Left renal cortex interstitium (tissue), 4 donors: Measurements from ENCODE around the gene RUSC2. TPM values are rescaled to one million over a fixed set of nuclear protein-coding genes. Genes with fewer than 3 reads are reported as not detected.
"Not testable (repeated sequence)": the region's sequence is repeated elsewhere in the genome, so short reads cannot be mapped to it uniquely, and the experiment has no call there.

Experiments used
- DNase-seq, 4 donors: peaks; one replicate each; pipeline ENCODE4 v3.0.0-alpha.2; 2013; ENCODE audit warnings: low read depth in 4 of 4, low spot score in 2 of 4, missing footprints in 1 of 4
- polyA plus RNA-seq, 4 donors: library from polyadenylated mRNA; unstranded; fragments of 120-200 nt; gene quantifications; one replicate each; pipeline ENCODE4 v1.2.1, GENCODE V29; 2013; ENCODE audit not compliant: insufficient read length in 4 of 4

The RUSC2 gene
- polyA plus RNA-seq, 4 donors = 17.3 to 21.7 (median 19.7) TPM

DNA sequence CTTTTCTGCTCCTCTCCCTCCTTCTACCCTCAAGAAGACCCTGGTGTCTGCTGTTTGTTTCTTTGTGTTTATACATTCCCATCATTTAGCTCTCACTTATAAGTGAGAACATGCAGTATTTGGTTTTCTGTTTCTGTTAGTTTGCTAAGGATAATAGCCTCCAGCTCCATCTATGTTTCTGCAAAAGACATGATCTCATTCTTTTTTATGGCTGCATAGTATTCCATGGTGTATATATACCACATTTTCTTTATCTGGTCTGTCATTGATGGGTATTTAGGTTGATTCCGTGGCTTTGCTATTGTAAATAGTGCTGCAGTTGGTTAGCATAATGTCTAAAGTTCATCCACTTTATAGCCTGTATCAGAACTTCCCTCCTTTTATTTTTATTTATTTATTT, 3.2 kb downstream of the RUSC2 start:
- DNase-seq = not testable (repeated sequence)

DNA sequence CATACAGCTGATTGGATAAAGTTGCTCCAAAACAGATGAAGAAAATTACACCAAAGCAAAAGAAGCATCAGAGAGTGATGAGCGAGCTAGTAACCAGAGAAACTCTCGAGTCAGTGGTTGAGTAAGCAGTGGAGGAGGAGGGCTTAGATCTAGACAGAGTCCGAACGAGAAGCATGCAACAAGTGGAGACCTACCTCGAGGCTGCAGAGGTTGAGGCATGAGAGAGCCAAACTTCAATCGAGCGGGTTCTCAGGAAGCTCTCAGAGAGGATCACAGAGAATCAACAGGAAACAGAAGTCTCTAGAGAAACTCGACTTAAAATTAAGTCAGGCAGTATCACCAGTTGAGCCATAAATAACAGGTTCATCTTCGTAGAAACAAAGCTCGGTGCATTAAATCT, 6.1 kb downstream of the RUSC2 start:
- no peak for DNase-seq

DNA sequence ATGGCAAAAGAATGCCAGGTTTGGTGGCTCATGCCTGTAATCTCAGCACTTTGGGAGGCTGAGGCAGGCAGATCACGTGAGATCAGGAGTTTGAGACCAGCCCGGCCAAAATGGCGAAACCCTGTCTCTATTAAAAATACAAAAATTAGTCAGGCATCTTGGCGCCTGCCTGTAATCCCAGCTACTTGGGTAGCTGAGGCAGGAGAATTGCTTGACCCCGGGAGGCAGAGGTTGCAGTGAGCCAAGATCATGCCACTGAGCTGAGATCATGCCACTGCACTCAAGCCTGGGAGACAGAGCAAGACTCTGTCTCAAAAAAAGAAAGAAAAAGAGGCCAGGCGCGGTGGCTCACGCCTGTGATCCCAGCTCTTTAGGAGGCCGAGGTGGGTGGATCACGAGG, 8.3 kb downstream of the RUSC2 start:
- not testable (repeated sequence) for DNase-seq

DNA sequence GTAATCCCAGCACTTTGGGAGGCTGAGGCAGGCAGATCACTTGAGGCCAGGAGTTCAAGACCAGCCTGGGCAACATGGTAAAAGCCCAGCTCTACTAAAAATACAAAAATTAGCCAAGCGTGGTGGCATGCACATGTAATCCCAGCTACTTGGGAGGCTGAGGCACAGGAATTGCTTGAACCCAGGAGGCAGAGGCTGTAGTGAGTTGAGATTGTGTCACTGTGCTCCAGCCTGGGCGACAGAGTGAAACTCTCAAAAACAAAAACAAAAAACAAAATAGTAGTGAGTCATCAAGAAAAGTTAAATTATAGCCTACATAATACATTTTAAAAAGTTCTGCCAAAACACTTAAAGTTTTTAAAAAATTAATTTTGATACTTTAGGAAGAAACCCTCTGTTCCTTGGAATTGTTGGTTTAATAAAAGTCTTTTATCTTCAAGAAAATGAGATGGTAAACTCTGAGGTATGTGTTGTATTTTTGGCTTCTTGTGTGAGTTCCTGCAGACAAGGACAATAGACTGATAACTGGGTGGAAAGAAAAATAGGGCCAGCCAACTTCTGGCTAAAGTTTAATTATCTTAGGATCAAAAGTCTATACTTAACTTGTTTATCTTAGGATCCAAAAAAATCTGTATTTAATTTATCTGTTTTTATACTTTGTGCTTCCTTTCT, 9.3 kb downstream of the RUSC2 start:
- DNase-seq = no peak

DNA sequence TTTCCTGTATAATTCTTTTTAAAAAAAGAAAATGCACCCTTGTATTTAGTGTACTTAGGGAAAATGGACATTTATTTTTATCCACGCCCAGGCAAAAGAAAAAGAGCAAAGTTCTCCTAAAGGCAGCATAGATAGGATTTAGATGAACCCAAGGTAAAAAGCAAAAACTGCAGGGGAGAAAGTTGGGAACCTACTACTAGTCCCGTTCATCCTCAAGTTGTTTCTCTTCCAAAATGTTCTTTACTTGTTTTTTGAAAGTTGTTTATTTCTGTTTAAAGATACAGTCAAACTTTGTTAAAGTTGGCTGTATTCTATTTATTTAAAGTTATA, 9.8 kb downstream of the RUSC2 start:
- DNase-seq = no peak

DNA sequence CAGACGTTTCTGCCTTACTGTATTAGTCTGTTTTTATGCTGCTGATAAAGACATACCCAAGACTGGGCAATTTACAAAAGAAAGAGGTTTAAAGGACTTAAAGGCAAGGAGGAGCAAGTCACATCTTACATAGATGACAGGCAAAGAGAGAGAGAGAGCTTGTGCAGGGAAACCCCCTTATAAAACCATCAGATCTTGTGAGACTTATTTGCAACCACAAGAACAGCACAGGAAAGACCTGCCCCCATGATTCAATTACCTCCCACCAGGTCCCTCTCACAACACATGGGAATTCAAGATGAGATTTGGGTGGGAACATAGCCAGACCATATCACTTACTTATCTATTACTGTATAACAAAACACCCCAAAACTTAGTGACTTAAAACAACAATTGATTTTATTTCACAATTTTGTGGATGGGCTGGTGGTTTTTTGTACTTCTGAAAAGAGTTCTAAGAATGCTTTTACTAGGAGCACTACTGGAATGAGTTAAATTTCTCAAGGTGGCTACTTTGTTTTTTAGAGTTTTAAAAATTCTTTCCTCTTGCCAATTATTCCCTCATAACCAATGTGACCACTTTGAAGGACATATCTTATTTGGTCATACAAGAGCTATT, 10.3 kb downstream of the RUSC2 start:
- no peak for DNase-seq

DNA sequence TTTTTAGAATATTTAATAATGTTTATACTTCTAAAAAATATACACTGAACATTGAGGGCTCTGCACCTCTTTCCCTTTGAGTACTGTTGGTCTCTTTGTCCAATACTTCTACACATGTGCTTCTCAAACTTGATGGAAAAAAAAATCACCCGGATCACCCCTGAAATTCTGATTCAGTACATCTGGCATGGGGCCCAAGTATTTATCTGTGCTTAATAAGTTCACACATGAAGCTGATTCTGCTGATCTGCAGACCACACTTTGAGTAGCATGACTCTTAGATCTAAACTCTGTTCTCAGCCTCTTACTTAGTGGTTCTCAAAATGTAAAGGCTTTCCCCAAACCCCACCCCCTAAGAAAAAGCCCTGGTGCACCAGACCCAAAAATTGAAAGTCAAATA, 12.0 kb downstream of the RUSC2 start:
- no peak for DNase-seq

DNA sequence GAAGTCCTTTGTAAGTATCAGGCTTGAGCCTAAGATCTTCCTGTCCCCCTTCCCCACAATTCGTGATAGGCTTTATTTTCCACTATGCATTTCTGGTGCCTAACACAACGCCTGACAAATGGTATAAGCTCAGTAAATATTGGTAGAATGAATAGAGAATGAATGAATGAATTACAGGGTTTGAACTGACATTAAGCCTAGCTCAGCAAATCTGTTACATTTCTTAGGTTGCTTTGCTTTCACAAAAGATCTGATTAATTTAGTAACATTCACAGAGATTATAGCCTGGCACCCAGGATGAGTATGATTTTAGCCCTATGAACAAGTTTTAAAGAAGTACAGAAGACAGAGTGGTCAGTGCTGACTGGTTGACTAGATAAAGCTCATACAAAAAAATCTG, 16.4 kb downstream of the RUSC2 start:
- DNase-seq = no peak

DNA sequence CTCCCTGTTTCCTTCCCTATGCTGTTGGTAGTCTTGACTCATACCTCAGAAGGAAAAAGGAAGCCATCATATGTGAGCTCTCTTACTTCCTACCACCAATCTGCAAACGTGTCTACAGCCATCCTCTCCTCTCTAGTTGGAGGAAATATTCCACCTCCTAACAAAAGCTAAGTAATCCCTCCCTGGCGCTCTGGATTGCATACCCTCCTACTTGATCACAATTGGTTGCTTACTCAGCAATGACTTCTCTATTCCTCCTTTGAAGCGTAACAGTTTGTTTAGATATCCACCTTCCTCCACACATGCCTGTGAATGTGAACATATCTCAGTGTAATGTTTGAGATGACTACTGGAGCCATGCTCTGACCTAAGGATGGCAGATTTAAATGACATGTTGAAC, 18.2 kb downstream of the RUSC2 start:
- DNase-seq = no peak

DNA sequence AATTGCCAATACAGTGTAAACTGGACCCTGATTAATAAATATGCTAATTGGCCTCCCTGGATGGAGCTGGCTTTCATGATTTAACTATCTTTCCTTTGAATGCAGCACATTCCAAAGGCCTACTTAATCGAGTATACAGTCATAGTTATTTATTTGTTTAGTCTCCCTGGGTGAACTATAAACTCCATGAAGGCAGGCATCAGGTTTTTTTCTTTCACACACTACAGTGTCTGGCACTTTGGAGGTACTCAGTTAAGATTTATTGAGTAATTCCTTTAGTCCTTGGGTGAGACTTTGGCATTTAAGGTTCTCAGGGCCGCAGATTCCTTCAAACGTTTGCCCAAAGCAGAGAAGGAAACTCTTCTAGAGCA, 20.5 kb downstream of the RUSC2 start:
- no peak for DNase-seq

DNA sequence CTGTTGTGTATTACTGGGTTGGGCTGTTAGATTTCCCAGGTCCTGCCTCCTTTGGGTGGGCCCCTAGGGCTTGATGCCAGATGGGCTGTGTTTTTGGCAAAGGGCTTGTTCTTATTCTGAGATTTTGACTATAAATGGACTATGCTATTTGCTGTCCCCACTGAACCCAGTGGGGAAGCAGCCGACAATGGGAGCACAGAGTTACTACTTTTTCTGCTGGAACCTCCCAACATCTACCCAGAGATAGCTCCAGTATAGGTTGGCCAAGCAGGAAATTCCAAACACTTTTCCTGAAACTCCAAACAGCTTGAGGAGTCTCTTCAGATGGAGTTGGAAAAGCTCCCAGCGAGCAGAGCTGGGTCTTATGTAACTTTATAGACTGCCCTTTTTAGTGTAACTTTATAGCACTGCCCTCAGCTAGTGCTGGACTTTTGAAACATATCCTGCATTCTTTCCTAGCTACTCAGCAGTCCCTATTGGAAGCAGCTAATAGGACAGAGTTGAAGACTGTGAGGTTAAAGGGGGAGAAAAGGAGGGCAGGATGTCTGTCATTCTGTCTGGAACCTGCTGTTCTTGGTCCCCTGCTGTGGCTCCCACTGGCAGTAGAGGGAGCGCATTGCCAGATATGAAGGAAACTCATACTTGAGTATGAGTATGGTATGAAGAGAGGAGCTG, 21.0 kb downstream of the RUSC2 start:
- DNase-seq = no peak

DNA sequence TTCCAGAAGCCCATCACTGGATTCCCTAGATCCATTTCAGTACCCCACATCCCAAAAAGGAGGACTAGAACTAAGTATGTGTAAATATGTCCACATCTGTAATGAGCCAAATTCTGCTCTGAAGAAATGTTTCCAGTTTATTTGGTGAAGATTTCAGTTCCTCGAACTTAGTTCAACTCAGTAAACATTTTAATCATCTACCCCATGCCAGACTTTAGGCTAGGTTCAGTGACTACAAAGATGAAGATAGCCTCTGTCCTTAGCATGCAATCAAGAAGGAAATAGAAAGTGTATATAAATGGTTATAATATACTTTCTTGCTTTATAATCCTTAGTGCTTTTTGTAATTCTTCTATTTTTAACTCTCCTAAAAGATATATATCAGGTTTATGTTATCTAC, 21.5 kb downstream of the RUSC2 start:
- DNase-seq = no peak

DNA sequence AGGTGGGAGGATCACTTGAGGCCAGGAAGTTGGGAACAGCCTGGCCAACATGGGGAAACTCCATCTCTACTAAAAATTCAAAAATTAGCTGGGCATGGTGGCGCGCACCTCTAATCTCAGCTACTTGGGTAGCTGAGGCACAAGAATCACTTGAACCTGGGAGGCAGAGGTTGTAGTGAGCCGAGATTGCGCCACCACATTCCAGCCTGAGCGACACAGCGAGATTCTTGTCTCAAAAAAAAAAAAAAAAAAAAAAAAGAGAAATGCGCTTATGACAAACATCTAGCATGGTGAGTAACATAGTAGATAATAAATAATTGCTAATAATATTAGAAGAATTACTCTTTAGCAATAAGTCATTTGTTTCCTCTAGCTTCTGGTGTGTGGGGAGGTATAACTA, 25.9 kb downstream of the RUSC2 start:
- no peak for DNase-seq

DNA sequence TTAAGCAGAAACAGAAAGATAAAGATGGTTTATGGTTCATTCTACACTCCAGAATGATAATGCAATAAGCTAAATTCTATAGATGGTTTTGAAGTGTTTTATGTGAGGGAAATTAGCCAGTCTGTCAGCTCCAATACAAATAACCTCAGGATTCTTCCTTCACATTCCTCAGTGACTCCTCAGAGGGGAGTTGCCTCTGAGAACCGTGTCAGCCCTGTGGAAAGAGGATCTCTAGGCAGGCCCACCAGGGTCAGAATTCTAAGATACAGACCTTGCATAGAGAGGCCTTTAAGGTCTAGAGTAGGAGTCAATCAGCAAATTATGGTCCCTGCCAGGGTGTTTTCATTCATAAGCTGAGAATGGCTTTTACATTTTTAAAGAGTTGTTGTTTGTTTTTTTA, 26.6 kb downstream of the RUSC2 start:
- DNase-seq = no peak

DNA sequence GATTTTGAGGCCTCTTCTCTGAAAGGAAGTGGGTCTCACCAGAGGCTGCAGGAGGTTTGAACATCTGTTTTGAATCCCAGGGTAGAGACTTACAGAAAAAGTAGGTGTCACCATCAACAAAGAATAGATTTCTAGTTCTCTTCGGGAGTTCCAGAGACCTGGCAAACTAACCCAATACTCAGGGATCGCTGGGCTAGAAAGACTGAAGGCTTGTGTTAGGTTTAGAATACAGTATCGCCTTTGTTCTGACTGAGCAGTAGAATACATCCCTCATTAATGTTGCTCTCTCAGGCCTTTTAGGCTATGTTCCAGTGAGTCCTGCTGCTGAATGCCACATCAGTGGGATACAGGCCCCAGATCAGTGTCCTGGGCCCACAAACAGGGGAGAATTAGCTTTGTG, 27.2 kb downstream of the RUSC2 start:
- no peak for DNase-seq

DNA sequence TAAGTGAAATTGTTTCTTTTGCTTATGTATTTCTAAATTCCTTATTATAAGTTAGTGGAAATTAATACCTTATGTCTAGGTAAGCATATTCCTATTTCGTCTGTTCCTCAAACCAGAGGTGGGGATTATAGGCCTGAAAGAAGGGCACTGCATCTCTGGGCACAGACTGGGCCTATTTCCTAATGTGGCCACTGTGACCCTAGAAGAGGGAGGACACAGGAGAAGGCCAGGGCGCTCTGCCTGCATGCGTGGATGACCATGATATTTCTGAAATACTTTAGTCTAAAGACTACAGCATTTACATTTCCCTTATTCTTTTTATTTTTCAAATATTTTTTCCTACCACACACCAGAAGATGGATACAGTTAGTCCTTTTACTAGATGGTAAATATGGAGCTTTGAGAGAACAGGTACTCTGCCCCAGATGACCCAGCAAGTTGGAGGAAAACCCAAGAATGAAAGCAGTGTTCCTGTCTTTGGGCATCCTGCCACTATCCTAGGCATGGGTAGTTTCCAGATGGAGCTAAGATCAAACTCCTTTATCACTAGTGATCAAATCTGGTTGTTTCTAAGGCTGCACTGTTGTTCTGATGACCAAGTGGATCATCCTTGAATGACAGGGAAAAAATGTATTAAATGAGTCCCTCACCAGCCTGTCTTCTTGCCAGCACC, 27.8 kb downstream of the RUSC2 start:
- DNase-seq = no peak

DNA sequence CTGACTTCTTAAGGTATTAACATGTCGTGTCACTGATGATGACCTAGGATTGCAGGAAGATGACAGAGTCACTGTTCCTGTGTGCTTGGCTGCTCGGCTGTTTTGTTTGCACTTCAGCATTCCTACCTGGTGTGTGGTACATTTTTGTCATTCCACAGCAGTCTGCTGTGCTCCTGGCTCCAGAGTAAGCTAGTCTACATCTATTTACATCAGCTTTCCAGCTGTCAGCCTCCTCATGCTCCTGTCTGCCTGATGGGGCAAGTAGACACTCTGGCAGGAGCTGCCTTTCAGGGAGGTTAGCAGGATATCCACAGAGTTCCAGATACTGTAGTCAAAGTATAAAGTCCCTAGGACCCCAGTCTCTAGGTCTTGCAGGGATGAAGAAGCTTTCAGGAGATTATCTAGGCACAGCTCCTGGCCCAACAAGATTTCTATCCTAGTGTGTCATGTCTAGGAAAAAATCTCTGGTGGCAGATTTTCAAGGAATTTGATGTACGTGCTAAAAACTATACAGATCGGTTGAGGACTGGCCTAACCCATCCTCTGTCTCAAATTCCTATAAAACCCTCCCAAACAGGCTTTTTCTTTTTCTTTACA, 28.4 kb downstream of the RUSC2 start:
- DNase-seq = peak in 1 of 4 donors; percentile 36

DNA sequence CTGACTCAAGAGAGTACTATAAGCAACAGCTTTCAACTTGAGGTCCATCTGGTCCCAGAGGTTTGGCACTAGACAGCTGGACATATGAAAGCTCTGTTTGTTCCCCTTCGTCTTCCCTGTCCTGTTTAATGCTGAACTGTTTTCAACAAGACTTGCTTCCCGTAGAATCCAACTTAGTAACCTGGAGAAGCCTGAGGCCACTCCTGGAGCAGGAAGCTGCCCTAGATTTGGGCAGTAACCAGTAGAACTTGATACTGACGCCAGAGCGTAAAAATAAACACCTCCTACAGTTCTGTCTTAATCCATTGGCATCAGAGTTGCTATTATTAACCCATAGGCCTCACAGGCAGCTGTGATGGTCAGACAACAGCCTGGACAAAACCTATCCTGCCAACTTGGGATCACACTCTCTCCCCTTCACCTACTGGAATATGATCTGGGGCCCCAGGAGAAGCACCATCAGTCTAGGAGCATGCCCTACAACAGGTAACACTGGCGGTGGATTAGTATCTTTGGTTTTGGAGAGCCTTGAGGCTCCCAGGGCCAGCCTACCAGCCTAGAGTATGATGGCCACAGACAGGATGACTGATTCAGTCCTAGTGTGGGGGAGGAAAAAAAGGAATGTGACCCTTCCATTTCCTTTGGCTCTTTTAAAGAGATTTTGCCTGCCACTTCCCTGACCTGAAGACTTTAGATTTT, 29.2 kb downstream of the RUSC2 start:
- DNase-seq = no peak

DNA sequence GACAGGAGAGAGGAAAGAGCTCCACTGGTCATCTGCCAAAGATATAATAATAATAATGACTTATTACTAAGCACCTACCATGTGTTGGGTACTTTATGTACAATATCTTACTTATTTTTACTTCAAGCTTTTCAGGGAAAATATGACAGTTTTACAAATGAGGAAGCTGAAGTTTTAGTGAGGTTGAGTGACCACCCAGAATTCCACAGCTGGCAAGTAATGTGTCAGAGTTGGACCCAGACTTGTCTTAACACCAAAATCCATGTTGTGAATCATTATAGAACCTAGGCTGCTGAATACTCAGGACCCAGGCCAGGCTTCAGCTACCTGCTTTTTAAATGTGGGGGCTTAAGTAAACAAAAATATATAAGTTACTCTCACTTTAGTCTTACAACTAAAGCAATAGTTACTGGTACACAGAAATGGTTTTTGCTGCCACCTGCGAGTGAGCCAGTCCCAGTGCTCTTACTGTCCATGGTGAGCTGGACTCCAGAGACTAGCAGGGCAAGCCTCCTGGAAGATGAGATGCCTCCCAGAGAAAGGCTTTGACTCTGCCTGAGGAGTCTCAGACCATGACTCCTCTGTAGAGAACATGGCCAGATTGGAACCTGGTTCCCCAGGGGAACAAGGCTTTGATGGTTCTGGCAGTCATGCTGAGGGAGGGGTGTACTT, 29.9 kb downstream of the RUSC2 start:
- no peak for DNase-seq

DNA sequence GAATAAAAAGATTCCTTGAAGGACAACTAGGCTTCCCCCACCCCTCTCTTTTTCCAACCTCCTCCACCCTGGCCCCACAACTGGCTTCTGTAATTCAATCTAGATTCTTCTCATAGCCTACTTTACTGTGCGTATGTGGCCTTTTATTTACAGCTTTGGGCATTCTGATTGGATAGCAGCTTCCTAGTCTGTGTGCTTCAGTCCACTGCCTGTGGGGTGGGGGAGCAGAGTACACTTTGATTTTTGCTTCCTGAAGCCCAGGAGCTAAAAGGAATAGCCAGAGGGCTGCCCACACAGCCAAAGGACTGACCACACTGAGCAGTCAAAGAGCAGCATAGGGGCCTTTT, 30.4 kb downstream of the RUSC2 start:
- DNase-seq = no peak
